GM23338 (cell line): Measurements from ENCODE around the gene LMBRD1. TPM values are rescaled to one million over a fixed set of nuclear protein-coding genes. Genes with fewer than 3 reads are reported as not detected.
"Not testable (repeated sequence)": the region's sequence is repeated elsewhere in the genome, so short reads cannot be mapped to it uniquely, and the experiment has no call there.

Experiments
- ATAC-seq: fragments of 200-7000 bp; cut with Tn5 transposase; 3 replicates; pipeline ENCODE4 v1.9.1; 2020
- DNase-seq: peaks from one replicate; pipeline ENCODE4 v3.0.0-alpha.2; 2015; ENCODE audit warnings: low spot score
- H2AFZ ChIP-seq: fragments of 200-600 bp; sonication (generic); 2 replicates; pipeline ENCODE4 v1.8.0; 2016; ENCODE audit warnings: antibody characterized with exemption, mild to moderate bottlenecking, moderate library complexity
- H3F3A ChIP-seq: fragments of 200-600 bp; sonication (generic); replicated peaks from 2 replicates; pipeline ENCODE4 v1.8.0; 2017; ENCODE audit warnings: antibody characterized with exemption, mixed run types, low read depth
- H3K27ac ChIP-seq: fragments of 200-600 bp; sonication (generic); 2 replicates; pipeline ENCODE4 v1.6.1; 2016; ENCODE audit warnings: low read depth
- H3K27me3 ChIP-seq: fragments of 200-600 bp; sonication (generic); 2 replicates; pipeline ENCODE4 v1.8.0; 2016; ENCODE audit warnings: mild to moderate bottlenecking, mixed run types, moderate library complexity; ENCODE audit not compliant: insufficient read depth
- H3K36me3 ChIP-seq: fragments of 200-600 bp; sonication (generic); 2 replicates; pipeline ENCODE4 v1.8.0; 2016; ENCODE audit warnings: mild to moderate bottlenecking; ENCODE audit not compliant: insufficient read depth
- H3K4me1 ChIP-seq: fragments of 200-600 bp; sonication (generic); 2 replicates; pipeline ENCODE4 v1.8.0; 2016; ENCODE audit warnings: mild to moderate bottlenecking, moderate library complexity; ENCODE audit not compliant: insufficient read depth
- H3K4me2 ChIP-seq: fragments of 200-600 bp; sonication (generic); 2 replicates; pipeline ENCODE4 v1.7.1; 2017; ENCODE audit warnings: mixed run types
- H3K4me3 ChIP-seq: fragments of 200-600 bp; sonication (generic); 2 replicates; pipeline ENCODE4 v1.6.1; 2016; ENCODE audit warnings: mixed run types
- H3K79me2 ChIP-seq: fragments of 200-600 bp; sonication (generic); replicated peaks from 2 replicates; pipeline ENCODE4 v1.8.0; 2017; ENCODE audit warnings: mild to moderate bottlenecking; ENCODE audit not compliant: insufficient read depth
- H3K9me2 ChIP-seq: fragments of 200-600 bp; sonication (generic); 2 replicates; pipeline ENCODE4 v1.8.0; 2017; ENCODE audit not compliant: insufficient read depth
- H4K20me1 ChIP-seq: fragments of 200-600 bp; sonication (generic); replicated peaks from 2 replicates; pipeline ENCODE4 v1.8.0; 2017; ENCODE audit warnings: mild to moderate bottlenecking; ENCODE audit not compliant: insufficient read depth
- H3K27ac Mint-ChIP-seq: 2 replicates; pipeline ENCODE4 v1.8.0; 2020; ENCODE audit warnings: inconsistent platforms, mild to moderate bottlenecking, moderate library complexity, mixed read lengths
- H3K27me3 Mint-ChIP-seq: 3 replicates; pipeline ENCODE4 v1.8.0; 2022; ENCODE audit warnings: low read depth, mild to moderate bottlenecking, moderate library complexity, mixed read lengths, inconsistent platforms; ENCODE audit not compliant: insufficient read depth, poor library complexity
- H3K36me3 Mint-ChIP-seq: 3 replicates; pipeline ENCODE4 v1.8.0; 2021; ENCODE audit warnings: low read depth, mild to moderate bottlenecking, inconsistent platforms, moderate library complexity, mixed read lengths
- H3K4me1 Mint-ChIP-seq: 3 replicates; pipeline ENCODE4 v1.8.0; 2020; ENCODE audit warnings: mild to moderate bottlenecking, inconsistent platforms, mixed read lengths
- H3K4me3 Mint-ChIP-seq: 3 replicates; pipeline ENCODE4 v1.8.0; 2021; ENCODE audit warnings: moderate library complexity, mild to moderate bottlenecking, inconsistent platforms, mixed read lengths
- H3K9me3 Mint-ChIP-seq: 3 replicates; pipeline ENCODE4 v1.8.0; 2020; ENCODE audit warnings: moderate library complexity, mild to moderate bottlenecking, inconsistent platforms, mixed read lengths
- CTCF ChIP-seq, 2 experiments: fragments of 200-600 bp in 1 of 2; sonication (generic) in 1 of 2; conservative IDR thresholded peaks; 2 replicates each; pipeline versions ENCODE4 v1.5.1 to v1.6.1; 2016 to 2017; ENCODE audit warnings: antibody characterized with exemption in 2 of 2, low read depth in 2 of 2, mild to moderate bottlenecking in 2 of 2, moderate library complexity in 1 of 2
- JUNB ChIP-seq: IDR thresholded peaks from one replicate; pipeline ENCODE4 v1.6.1; 2016; ENCODE audit warnings: antibody characterized with exemption; ENCODE audit not compliant: unreplicated experiment
- POLR2AphosphoS5 ChIP-seq: IDR thresholded peaks from 2 replicates; pipeline ENCODE4 v1.6.1; 2016; ENCODE audit warnings: antibody characterized with exemption, low read depth
- STAT1 ChIP-seq: IDR thresholded peaks from one replicate; pipeline ENCODE4 v1.6.1; 2016; ENCODE audit warnings: antibody characterized with exemption; ENCODE audit not compliant: unreplicated experiment
- ZNF331 ChIP-seq: fragments of 250-450 bp; sonication (Bioruptor Pico); IDR thresholded peaks from 2 replicates; pipeline ENCODE4 v1.5.0; 2020; ENCODE audit warnings: low read depth, mild to moderate bottlenecking, moderate library complexity
- polyA plus RNA-seq: library from polyadenylated mRNA; unstranded; fragments of >200 nt; fragmentation: Nextera tagmentation; extraction: Ambion mirVana; gene quantifications from 2 replicates; pipeline ENCODE4 v1.2.1, GENCODE V29; 2016
- total RNA-seq: library from RNA; depleted of rRNA; stranded (reverse); fragments of >200 nt; shearing (Covaris generic); gene quantifications from 2 replicates; pipeline ENCODE4 v1.2.3, GENCODE V29; 2014
- TF ChIP-seq, protein P1 (sequence below): IDR thresholded peaks from one replicate; pipeline ENCODE4 v1.6.1; 2018; ENCODE audit warnings: antibody characterized with exemption; ENCODE audit not compliant: unreplicated experiment

Gene LMBRD1
- total and polyA plus RNA-seq, 2 experiments from 2014 or later: 20.3 to 21.0 TPM

GRCh38 chr6:69801711-69802110, 4.9 kb upstream of the LMBRD1 start (continued):
- TF ChIP-seq, protein P1, sequence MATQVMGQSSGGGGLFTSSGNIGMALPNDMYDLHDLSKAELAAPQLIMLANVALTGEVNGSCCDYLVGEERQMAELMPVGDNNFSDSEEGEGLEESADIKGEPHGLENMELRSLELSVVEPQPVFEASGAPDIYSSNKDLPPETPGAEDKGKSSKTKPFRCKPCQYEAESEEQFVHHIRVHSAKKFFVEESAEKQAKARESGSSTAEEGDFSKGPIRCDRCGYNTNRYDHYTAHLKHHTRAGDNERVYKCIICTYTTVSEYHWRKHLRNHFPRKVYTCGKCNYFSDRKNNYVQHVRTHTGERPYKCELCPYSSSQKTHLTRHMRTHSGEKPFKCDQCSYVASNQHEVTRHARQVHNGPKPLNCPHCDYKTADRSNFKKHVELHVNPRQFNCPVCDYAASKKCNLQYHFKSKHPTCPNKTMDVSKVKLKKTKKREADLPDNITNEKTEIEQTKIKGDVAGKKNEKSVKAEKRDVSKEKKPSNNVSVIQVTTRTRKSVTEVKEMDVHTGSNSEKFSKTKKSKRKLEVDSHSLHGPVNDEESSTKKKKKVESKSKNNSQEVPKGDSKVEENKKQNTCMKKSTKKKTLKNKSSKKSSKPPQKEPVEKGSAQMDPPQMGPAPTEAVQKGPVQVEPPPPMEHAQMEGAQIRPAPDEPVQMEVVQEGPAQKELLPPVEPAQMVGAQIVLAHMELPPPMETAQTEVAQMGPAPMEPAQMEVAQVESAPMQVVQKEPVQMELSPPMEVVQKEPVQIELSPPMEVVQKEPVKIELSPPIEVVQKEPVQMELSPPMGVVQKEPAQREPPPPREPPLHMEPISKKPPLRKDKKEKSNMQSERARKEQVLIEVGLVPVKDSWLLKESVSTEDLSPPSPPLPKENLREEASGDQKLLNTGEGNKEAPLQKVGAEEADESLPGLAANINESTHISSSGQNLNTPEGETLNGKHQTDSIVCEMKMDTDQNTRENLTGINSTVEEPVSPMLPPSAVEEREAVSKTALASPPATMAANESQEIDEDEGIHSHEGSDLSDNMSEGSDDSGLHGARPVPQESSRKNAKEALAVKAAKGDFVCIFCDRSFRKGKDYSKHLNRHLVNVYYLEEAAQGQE: no peak
- no peak for TF ChIP-seq JUNB
- no peak for TF ChIP-seq STAT1

- no peak for TF ChIP-seq POLR2AphosphoS5
- no peak for TF ChIP-seq ZNF331 (CRISPR knock-in tag)
- TF ChIP-seq, protein P1: no peak
- TF ChIP-seq CTCF (conservative IDR thresholded peaks at IDR 0.05; ENCODE audit: low read depth in 2 of 2): no peak
- Mint-ChIP-seq H3K27me3 (peaks cover 6% of the 10 kb centered on the region), H3K9me3 (no peaks in the 10 kb centered on the region; the same call in 2 of the 3 replicates), H3K36me3 (0 out of 3 replicates have a peak, but pooled peaks cover 3% of the 10 kb centered on the region), H3K4me1 (peaks cover 30% of the 10 kb centered on the region), H3K4me3 (no peak overlapping the region), H3K27ac (0 out of 2 replicates have a peak overlapping the region, but pooled peaks have one; percentile 1)
- H3K4me2 ChIP-seq: peak overlapping the region; percentile 48; the same call in 1 of the 2 replicates
- H2AFZ ChIP-seq: peak overlapping the region; percentile 92; the same call in 1 of the 2 replicates
- peak; percentile 7; the same call in 1 of the 3 replicates for ATAC-seq
- no peaks in the 10 kb centered on the region for H4K20me1 ChIP-seq
- peaks cover 21% of the 10 kb centered on the region for H3K4me1 ChIP-seq
- peak; percentile 28 for DNase-seq
- peaks cover 6% of the 10 kb centered on the region; the same call in 1 of the 2 replicates for H3K9me2 ChIP-seq
- no peaks in the 10 kb centered on the region for H3F3A ChIP-seq
- H3K36me3 ChIP-seq: no peaks in the 10 kb centered on the region
- no peaks in the 10 kb centered on the region for H3K27me3 ChIP-seq
- H3K79me2 ChIP-seq: no peaks in the 10 kb centered on the region
- H3K27ac ChIP-seq: no peak overlapping the region
- H3K4me3 ChIP-seq: no peak overlapping the region
Measured at GRCh38 chr6:69801225-69801624, 4.4 kb upstream of the LMBRD1 start.

DNA sequence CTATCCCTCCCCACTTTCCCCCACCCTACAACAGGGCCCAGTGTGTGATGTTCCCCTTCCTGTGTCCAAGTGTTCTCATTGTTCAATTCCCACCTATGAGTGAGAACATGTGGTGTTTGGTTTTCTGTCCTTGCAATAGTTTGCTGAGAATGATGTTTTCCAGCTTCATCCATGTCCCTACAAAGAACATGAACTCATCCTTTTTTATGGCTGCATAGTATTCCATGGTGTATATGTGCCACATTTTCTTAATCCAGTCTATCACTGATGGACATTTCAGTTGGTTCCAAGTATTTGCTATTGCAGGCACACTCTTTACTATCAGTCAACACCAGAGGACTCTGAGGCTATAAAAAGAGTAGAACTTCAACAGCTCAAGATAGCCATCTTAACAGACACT, 2.0 kb upstream of the LMBRD1 start:
- H3K4me1 Mint-ChIP-seq: peaks cover 40% of the 10 kb centered on the region
- not testable (repeated sequence) for ATAC-seq, H3K9me2 ChIP-seq, H3K4me2 ChIP-seq, H3K27ac ChIP-seq, H3F3A ChIP-seq, H3K9me3 Mint-ChIP-seq, DNase-seq, H3K36me3 Mint-ChIP-seq, H3K27me3 ChIP-seq, H3K27me3 Mint-ChIP-seq, H3K4me3 Mint-ChIP-seq, H3K27ac Mint-ChIP-seq, H2AFZ ChIP-seq, H3K36me3 ChIP-seq, H4K20me1 ChIP-seq, H3K4me3 ChIP-seq
- Histone ChIP-seq H3K4me1 (peaks cover 21% of the 10 kb centered on the region), H3K79me2 (peaks cover 21% of the 10 kb centered on the region)
